Mesendoderm (in vitro differentiated cells): ENCODE results near the gene RSPRY1.

ENCODE experiments used
- DNase-seq: peaks from one replicate; pipeline ENCODE4 v3.0.0; 2013
- H2AK5ac ChIP-seq: 2 replicates; pipeline ENCODE4 v1.6.1; 2013; ENCODE audit warnings: low read length, inconsistent platforms
- H2BK120ac ChIP-seq: 2 replicates; pipeline ENCODE4 v1.6.1; 2013; ENCODE audit warnings: low read depth, mild to moderate bottlenecking, low read length, moderate library complexity, mixed read lengths
- H2BK15ac ChIP-seq: replicated peaks from 2 replicates; pipeline ENCODE4 v1.6.1; 2013; ENCODE audit warnings: low read depth, mild to moderate bottlenecking, moderate library complexity
- H2BK5ac ChIP-seq: 2 replicates; pipeline ENCODE4 v1.6.1; 2013; ENCODE audit warnings: low read length, inconsistent platforms
- H3K18ac ChIP-seq: 2 replicates; pipeline ENCODE4 v1.6.1; 2013; ENCODE audit warnings: mild to moderate bottlenecking, low read length, mixed read lengths
- H3K23ac ChIP-seq: one replicate; pipeline ENCODE4 v1.6.1; 2013; ENCODE audit warnings: low read length
- H3K27ac ChIP-seq: 2 replicates; pipeline ENCODE4 v1.5.1; 2013; ENCODE audit warnings: low read depth, mild to moderate bottlenecking, inconsistent platforms, low read length, moderate library complexity
- H3K27me3 ChIP-seq: 2 replicates; pipeline ENCODE4 v1.6.1; 2013; ENCODE audit warnings: low read length, control low read depth, mild to moderate bottlenecking, inconsistent platforms; ENCODE audit not compliant: insufficient read depth, poor library complexity
- H3K36me3 ChIP-seq: 2 replicates; pipeline ENCODE4 v1.6.1; 2013; ENCODE audit warnings: low read length, inconsistent platforms; ENCODE audit not compliant: control insufficient read depth, insufficient read depth
- H3K4ac ChIP-seq: one replicate; pipeline ENCODE4 v1.6.1; 2013; ENCODE audit warnings: low read depth, mild to moderate bottlenecking, low read length, moderate library complexity
- H3K4me1 ChIP-seq: 2 replicates; pipeline ENCODE4 v1.6.1; 2013; ENCODE audit warnings: low read depth, low read length, inconsistent platforms; ENCODE audit not compliant: control insufficient read depth
- H3K4me2 ChIP-seq: 2 replicates; pipeline ENCODE4 v1.6.1; 2013; ENCODE audit warnings: low read length
- H3K4me3 ChIP-seq: 2 replicates; pipeline ENCODE4 v1.5.1; 2013; ENCODE audit warnings: mild to moderate bottlenecking, low read length
- H3K56ac ChIP-seq: one replicate; pipeline ENCODE4 v1.6.1; 2013; ENCODE audit warnings: low read length
- H3K79me1 ChIP-seq: 2 replicates; pipeline ENCODE4 v1.6.1; 2013; ENCODE audit warnings: low read length, inconsistent platforms
- H3K79me2 ChIP-seq: 2 replicates; pipeline ENCODE4 v1.6.1; 2013; ENCODE audit warnings: mild to moderate bottlenecking, low read length; ENCODE audit not compliant: control insufficient read depth, insufficient read depth
- H3K9ac ChIP-seq: 2 replicates; pipeline ENCODE4 v1.6.1; 2013; ENCODE audit warnings: low read length, inconsistent platforms
- H4K5ac ChIP-seq: one replicate; pipeline ENCODE4 v1.6.1; 2013; ENCODE audit warnings: low read length
- H4K8ac ChIP-seq: one replicate; pipeline ENCODE4 v1.6.1; 2013; ENCODE audit warnings: low read depth, mild to moderate bottlenecking, control low read depth, low read length, moderate library complexity
- WGBS: extraction: QIAGEN DNeasy Blood & Tissue Kit; methylation state at CpG from one replicate; pipeline ENCODE4 v1.1.7; 2013; ENCODE audit warnings: low lambda C conversion rate, missing lambda C conversion rate; ENCODE audit not compliant: insufficient coverage; ENCODE audit errors: extremely low coverage; 5-methylcytosine and 5-hydroxymethylcytosine counted together

Gene RSPRY1

DNA sequence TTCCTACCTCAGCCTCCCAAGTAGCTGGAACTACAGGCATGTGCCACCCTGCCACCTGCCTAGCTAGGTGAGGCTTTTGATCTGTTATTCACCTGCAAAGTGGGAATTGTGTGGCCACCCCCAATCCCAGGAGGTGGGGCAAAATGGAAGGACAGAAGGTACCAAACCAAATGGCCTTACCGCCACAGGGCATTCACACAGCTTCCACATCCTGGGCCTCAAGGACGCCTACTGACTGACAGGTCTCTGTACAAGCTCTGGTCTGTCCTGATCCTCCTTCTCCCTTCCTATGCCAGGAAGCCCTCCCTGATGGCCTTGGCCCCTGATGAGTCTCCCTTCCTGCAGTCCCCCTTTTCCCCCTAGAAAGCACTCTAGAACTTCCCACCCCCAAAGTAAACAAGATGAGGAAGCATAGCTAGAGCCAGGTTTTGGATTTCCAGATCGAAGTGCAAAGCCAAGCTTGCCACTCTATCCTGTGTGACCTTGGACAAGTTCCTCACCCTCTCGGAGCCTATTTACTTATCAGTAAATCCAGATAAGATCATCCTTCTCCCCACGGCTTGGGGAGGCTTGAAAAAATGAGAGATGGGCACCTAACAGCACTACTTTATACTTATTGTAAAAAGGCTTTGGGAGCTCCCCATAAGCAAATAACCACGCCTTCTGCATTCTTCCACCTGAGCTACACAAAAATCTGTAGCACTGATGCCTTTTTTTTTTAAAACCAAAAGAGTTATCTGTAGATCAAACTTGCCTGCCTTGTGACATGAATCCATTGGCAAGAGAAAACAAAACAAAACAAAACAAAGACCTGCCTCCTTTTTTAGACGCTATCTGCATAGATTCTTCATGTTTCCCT lies 93.9 kb downstream of the RSPRY1 start:
- no peaks in the 10 kb centered on the region for H3K79me2 ChIP-seq
- H2AK5ac ChIP-seq: no peak overlapping the region
- no peak overlapping the region for H2BK15ac ChIP-seq
- no peak overlapping the region for H3K9ac ChIP-seq
- H3K4me2 ChIP-seq: no peak overlapping the region
- WGBS: no CpG with 5 or more reads among the region's 7 CpGs
- H3K4me3 ChIP-seq: no peak overlapping the region
- no peaks in the 10 kb centered on the region for H3K79me1 ChIP-seq
- H3K4ac ChIP-seq: no peak overlapping the region
- no peaks in the 10 kb centered on the region for H3K4me1 ChIP-seq
- no peak overlapping the region for H3K56ac ChIP-seq
- H3K23ac ChIP-seq: no peak overlapping the region
- DNase-seq: no peak
- H4K5ac ChIP-seq: no peak overlapping the region
- no peak overlapping the region for H3K18ac ChIP-seq
- no peak overlapping the region for H3K27ac ChIP-seq
- H3K36me3 ChIP-seq: no peaks in the 10 kb centered on the region
- peaks cover 9% of the 10 kb centered on the region for H3K27me3 ChIP-seq
- H4K8ac ChIP-seq: no peak overlapping the region
- H2BK5ac ChIP-seq: no peak overlapping the region
- H2BK120ac ChIP-seq: no peak overlapping the region

DNA sequence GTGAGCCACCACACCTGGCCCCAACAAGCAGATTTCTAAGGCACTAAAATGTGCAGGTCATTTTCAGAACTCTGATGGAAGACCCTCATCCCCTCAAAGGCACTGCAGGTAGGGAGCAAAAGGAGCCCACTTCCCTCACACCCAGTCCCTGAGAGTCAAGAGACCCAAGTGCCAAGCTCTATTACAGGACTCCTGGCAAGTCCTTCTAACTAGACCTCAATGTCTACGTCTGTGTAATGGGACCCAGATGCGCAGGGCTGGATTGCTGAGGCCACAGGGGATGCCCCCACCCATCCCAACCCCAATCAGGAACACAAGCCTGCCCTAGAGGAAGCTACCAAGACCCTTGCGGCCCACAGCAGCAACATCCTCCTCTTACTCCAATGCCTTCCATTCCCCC lies 95.7 kb downstream of the RSPRY1 start:
- Histone ChIP-seq H3K9ac (no peak overlapping the region), H3K4ac (no peak overlapping the region), H3K79me1 (no peaks in the 10 kb centered on the region), H4K5ac (no peak overlapping the region), H3K27ac (no peak overlapping the region), H2BK120ac (no peak overlapping the region), H3K4me2 (no peak overlapping the region), H4K8ac (no peak overlapping the region), H3K4me3 (no peak overlapping the region), H2BK5ac (no peak overlapping the region), H3K79me2 (no peaks in the 10 kb centered on the region), H3K36me3 (no peaks in the 10 kb centered on the region), H2BK15ac (no peak overlapping the region), H3K4me1 (no peaks in the 10 kb centered on the region), H3K27me3 (peaks cover 9% of the 10 kb centered on the region), H3K18ac (no peak overlapping the region), H2AK5ac (no peak overlapping the region), H3K56ac (no peak overlapping the region), H3K23ac (no peak overlapping the region)
- DNase-seq: no peak
- WGBS: no CpG with 5 or more reads among the region's 3 CpGs

DNA sequence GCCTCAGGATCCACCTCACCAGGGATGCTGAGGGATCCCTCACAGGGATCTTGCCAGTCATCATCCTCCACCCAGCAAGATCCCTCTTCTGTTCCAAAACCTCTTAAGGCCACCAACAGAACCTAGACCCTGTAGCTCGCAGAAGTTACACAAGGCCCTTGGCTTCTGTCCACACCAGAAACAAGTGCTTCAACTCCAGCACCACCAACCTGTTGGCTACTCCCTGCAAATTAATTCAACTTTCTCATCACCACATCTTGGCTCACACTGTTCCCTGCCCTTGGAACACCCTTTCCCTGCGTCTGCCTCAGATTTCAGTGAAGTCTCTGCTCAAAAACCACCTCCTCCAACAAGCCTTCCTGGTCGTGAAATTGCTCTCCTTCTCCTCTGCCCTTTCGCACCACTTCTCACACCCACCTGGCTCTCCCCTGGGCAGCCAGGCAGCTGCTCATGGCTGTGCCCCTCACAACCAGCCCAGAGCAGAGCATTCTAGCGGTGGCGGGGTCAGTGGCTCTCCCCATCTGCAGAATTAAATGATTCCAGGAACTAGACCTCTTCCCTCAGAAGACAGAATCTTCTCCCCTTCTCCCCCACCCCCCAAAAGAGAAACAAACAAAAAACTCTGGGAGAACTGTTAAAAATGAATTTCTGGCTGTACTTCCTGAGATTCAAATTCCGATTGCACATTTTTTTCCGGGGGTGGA lies 96.5 kb downstream of the RSPRY1 start:
- H3K36me3 ChIP-seq: no peaks in the 10 kb centered on the region
- H3K4ac ChIP-seq: no peak overlapping the region
- no peak overlapping the region for H2BK120ac ChIP-seq
- no peak overlapping the region for H3K56ac ChIP-seq
- no CpG with 5 or more reads among the region's 8 CpGs for WGBS
- peaks cover 9% of the 10 kb centered on the region for H3K27me3 ChIP-seq
- no peak overlapping the region for H3K4me2 ChIP-seq
- no peak overlapping the region for H2BK5ac ChIP-seq
- no peaks in the 10 kb centered on the region for H3K79me1 ChIP-seq
- no peak overlapping the region for H3K23ac ChIP-seq
- no peak overlapping the region for H4K5ac ChIP-seq
- H3K4me3 ChIP-seq: no peak overlapping the region
- no peaks in the 10 kb centered on the region for H3K4me1 ChIP-seq
- no peak overlapping the region for H2BK15ac ChIP-seq
- no peak overlapping the region for H3K27ac ChIP-seq
- no peaks in the 10 kb centered on the region for H3K79me2 ChIP-seq
- DNase-seq: no peak
- H4K8ac ChIP-seq: no peak overlapping the region
- H3K9ac ChIP-seq: no peak overlapping the region
- no peak overlapping the region for H3K18ac ChIP-seq
- H2AK5ac ChIP-seq: no peak overlapping the region

GRCh38 chr16:57283214-57283958 lies 97.3 kb downstream of the RSPRY1 start:
- no peak overlapping the region for H4K5ac ChIP-seq
- H3K79me2 ChIP-seq: no peaks in the 10 kb centered on the region
- H3K4ac ChIP-seq: no peak overlapping the region
- H4K8ac ChIP-seq: no peak overlapping the region
- H3K27ac ChIP-seq: no peak overlapping the region
- no peak overlapping the region for H2BK5ac ChIP-seq
- peak overlapping the region; percentile 80 for H3K56ac ChIP-seq
- no peaks in the 10 kb centered on the region for H3K79me1 ChIP-seq
- no peak overlapping the region for H3K9ac ChIP-seq
- no peak overlapping the region for H2BK120ac ChIP-seq
- no peak overlapping the region for H3K23ac ChIP-seq
- no CpG with 5 or more reads among the region's 24 CpGs for WGBS
- no peaks in the 10 kb centered on the region for H3K4me1 ChIP-seq
- no peaks in the 10 kb centered on the region for H3K36me3 ChIP-seq
- H3K27me3 ChIP-seq: peaks cover 9% of the 10 kb centered on the region
- no peak overlapping the region for H3K4me3 ChIP-seq
- no peak for DNase-seq
- no peak overlapping the region for H3K18ac ChIP-seq
- H2AK5ac ChIP-seq: no peak overlapping the region
- no peak overlapping the region for H2BK15ac ChIP-seq
- peak overlapping the region; percentile 57 for H3K4me2 ChIP-seq

DNA sequence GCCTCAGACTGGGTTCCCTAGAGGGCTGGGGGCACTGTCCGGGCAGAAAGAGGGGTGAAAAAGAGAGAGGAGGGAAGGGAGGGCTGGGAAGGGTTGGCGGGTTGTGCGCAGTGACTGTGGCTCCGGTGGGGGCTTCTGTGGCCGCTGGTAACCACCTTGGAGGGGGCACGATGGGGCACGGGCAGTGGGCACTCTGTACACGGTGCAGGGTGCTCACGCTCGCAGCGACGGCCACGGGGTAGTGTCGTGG lies 97.8 kb downstream of the RSPRY1 start:
- Histone ChIP-seq H3K4me2 (peak overlapping the region; percentile 57), H3K4ac (no peak overlapping the region), H4K5ac (no peak overlapping the region), H4K8ac (no peak overlapping the region), H3K4me1 (no peaks in the 10 kb centered on the region), H3K23ac (no peak overlapping the region), H3K79me1 (no peaks in the 10 kb centered on the region), H2BK15ac (no peak overlapping the region), H3K36me3 (no peaks in the 10 kb centered on the region), H3K18ac (no peak overlapping the region), H3K56ac (peak overlapping the region; percentile 80), H3K4me3 (no peak overlapping the region), H3K79me2 (no peaks in the 10 kb centered on the region), H3K27me3 (peaks cover 9% of the 10 kb centered on the region), H2BK5ac (no peak overlapping the region), H3K9ac (peak overlapping the region; percentile 44), H3K27ac (no peak overlapping the region), H2BK120ac (no peak overlapping the region), H2AK5ac (no peak overlapping the region)
- DNase-seq: no peak
- WGBS: no CpG with 5 or more reads among the region's 14 CpGs
